ENCODE results near the gene RUVBL2.
A peak's percentile ranks its signal among the peaks of the same experiment; 100 is the strongest.
"Not testable (repeated sequence)": the region's sequence is repeated elsewhere in the genome, so short reads cannot be mapped to it uniquely, and the experiment has no call there.

RUVBL2 gene

GRCh38 chr19:49049834-49050233 is 56.1 kb downstream of the RUVBL2 start:
- DNase-seq (ENCODE audit: low spot score) = not testable (repeated sequence)

DNA sequence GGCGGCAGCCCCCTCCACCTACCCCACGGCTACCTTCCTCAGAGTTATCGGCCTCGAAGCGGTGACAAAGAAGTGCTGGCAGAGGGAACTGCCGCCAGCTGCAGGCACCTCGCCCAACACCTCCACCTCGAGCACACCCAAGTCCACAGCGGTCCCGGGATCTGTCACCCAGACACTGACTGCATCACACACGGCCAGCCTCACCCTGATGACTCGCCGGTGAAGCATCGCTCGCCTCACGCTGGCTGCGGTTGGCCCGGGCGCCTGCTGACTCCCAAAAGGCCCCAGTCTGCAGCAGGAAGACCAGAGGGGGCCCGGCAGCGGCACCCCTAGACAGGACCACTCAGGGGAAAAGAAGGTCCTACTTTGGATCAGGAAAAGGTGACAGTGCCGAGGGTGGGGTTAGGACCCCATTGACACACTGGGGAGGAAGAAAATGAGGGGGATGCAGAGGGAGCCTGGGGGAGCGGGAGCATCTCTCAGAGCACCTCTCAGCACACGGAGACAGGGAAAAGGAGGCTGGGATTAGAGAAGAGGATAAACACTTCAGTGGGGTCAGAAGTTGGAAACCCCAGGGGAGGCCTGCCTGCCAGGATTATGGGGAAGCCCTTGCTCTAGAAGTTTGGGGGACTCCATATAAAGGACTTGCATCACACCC is 56.8 kb downstream of the RUVBL2 start:
- not testable (repeated sequence) for DNase-seq (ENCODE audit: low spot score)

GRCh38 chr19:49056101-49056901 is 62.6 kb downstream of the RUVBL2 start:
- peak; percentile 96 for DNase-seq (ENCODE audit: low spot score)

DNA sequence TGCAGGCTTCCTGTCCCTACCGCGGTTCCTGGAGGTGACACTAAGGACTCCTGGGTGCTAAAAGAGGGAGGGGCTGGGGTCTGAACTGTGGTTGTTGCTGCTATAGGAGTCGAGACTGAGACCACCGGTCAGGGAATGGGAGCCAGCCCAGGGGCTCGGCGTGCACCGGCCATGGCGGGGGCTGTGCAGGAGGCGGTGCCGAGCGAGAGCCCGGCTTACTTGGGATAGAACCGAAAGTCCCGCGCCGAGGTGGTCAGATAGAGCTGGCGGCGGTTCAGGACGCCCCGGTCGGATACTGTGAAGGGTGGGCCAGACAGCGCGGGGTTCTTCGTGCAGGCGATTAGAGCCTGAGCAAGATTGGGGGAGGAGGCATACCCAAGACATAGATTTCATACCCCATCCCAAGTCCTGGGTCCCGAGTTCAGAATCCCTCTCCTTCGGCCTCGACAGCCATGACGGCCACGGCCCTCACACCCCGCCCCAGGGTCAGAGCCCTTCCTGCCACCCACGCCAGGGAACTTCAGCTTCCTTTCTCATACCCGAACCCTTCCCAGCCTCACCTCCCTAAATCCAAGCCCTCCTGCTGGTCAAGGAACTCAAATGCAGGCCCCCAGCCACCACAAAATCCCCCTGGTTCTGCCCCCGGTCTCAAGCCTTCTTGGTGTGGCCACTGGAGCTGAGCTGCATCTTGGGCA is 63.4 kb downstream of the RUVBL2 start:
- not testable (repeated sequence) for DNase-seq (ENCODE audit: low spot score)

DNA sequence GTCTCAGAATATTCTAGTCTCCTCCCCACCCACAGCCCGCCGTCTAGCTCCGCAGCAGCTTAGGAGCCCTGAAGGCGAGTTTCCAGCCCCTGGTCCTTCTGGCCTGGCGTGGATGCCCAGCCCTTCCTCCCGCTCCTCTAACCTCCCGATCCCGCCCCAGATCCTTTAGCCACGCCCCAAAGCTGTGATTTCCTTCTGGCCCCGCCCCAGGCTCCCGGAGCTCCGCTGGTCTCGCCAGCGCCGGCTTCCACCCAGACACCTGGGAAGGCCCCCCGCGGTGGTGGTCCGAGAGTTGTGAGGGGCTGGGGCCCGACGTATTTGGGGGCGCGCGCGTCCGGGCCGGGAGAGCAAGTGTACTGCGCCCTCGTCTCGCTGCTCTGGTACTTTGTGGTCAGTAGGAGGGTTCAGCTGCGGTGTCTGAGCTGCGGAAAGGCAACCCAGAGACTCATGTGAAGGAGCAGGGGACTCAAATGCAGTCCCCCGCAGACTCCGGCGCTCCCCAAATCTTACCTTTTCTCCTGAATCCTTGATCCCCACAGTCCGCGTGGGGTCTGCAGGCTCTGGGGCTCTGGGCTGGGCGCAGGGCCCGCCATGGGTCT is 64.0 kb downstream of the RUVBL2 start, which contains the start of gene CGB7:
CGB7 (minus strand) TSS at position 114 of the 599 bp plus-strand sequence. CDS start 2,374 bp downstream, outside the sequence.
- peak; percentile 89 for DNase-seq (ENCODE audit: low spot score)

GRCh38 chr19:49058562-49058961 is 64.9 kb downstream of the RUVBL2 start:
- no peak for DNase-seq (ENCODE audit: low spot score)

GRCh38 chr19:49059053-49059452 is 65.4 kb downstream of the RUVBL2 start:
- DNase-seq (ENCODE audit: low spot score) = no peak

- no peak for DNase-seq (ENCODE audit: low spot score)
These were observed 67.3 kb downstream of the RUVBL2 start for GRCh38 chr19:49061000-49061399.

DNA sequence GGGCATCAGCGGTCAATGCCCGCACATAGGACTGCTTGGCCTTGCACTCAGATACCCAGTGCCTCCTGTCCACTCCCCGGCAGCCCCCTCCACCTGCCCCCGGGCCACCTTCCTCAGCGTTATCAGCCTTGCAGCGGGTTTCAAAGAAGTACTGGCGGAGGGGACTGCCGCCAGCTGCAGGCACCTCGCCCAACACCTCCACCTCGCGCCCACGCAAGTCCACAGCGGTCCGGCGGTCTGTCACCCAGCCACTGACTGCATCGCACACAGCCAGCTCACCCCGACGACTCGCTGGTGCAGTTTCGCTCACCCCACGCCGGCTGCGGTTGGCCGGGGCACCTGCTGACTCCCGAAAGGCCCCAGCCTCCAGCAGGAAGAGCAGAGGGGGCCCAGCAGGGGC is 67.8 kb downstream of the RUVBL2 start:
- DNase-seq (ENCODE audit: low spot score) = no peak

GRCh38 chr19:49064029-49064629 is 70.4 kb downstream of the RUVBL2 start:
- DNase-seq (ENCODE audit: low spot score) = no peak

GRCh38 chr19:49064768-49065611 is 71.3 kb downstream of the RUVBL2 start, which contains the start of gene NTF4:
Gene NTF4, minus strand, starts transcription at chr19:49064818. Its CDS starts 2,821 bp downstream, at chr19:49061997.
- peak; percentile 79 for DNase-seq (ENCODE audit: low spot score)
